Measurements from ENCODE around the gene CROCC2. TPM values are rescaled to one million over a fixed set of nuclear protein-coding genes. Genes with fewer than 3 reads are reported as not detected.

CROCC2 gene
- total RNA-seq, 1 donor from 2014 or later: not detected

- Histone ChIP-seq H3K4me3 (ENCODE audit: low read depth, low read length) (no peak overlapping the region), H3K36me3 (ENCODE audit: control insufficient read depth, insufficient read depth, low read length) (no peaks in the 10 kb centered on the region), H3K27me3 (ENCODE audit: control insufficient read depth, insufficient read depth, low read length) (no peaks in the 10 kb centered on the region)
- TF ChIP-seq CTCF (IDR thresholded peaks at IDR 0.05; ENCODE audit: insufficient read depth, low read length, poor library complexity, severe bottlenecking): no peak
- no peak for DNase-seq (ENCODE audit: low read depth)
Observed at GRCh38 chr2:241007880-241008710, 102.0 kb downstream of the CROCC2 start.

GRCh38 chr2:241008711-241009121 lies 102.6 kb downstream of the CROCC2 start:
- Histone ChIP-seq H3K4me3 (ENCODE audit: low read depth, low read length) (no peak overlapping the region), H3K36me3 (ENCODE audit: control insufficient read depth, insufficient read depth, low read length) (no peaks in the 10 kb centered on the region), H3K27me3 (ENCODE audit: control insufficient read depth, insufficient read depth, low read length) (no peaks in the 10 kb centered on the region)
- no peak for DNase-seq (ENCODE audit: low read depth)
- no peak for TF ChIP-seq CTCF (IDR thresholded peaks at IDR 0.05; ENCODE audit: insufficient read depth, low read length, poor library complexity, severe bottlenecking)

GRCh38 chr2:241009191-241009590 lies 103.1 kb downstream of the CROCC2 start:
- Histone ChIP-seq H3K4me3 (ENCODE audit: low read depth, low read length) (no peak overlapping the region), H3K27me3 (ENCODE audit: control insufficient read depth, insufficient read depth, low read length) (no peaks in the 10 kb centered on the region), H3K36me3 (ENCODE audit: control insufficient read depth, insufficient read depth, low read length) (no peaks in the 10 kb centered on the region)
- TF ChIP-seq CTCF (IDR thresholded peaks at IDR 0.05; ENCODE audit: insufficient read depth, low read length, poor library complexity, severe bottlenecking): no peak
- no peak for DNase-seq (ENCODE audit: low read depth)

- no peaks in the 10 kb centered on the region for H3K27me3 ChIP-seq (ENCODE audit: control insufficient read depth, insufficient read depth, low read length)
- H3K36me3 ChIP-seq (ENCODE audit: control insufficient read depth, insufficient read depth, low read length): no peaks in the 10 kb centered on the region
- H3K4me3 ChIP-seq (ENCODE audit: low read depth, low read length): no peak overlapping the region
- peak; percentile 6 for TF ChIP-seq CTCF (IDR thresholded peaks at IDR 0.05; ENCODE audit: insufficient read depth, low read length, poor library complexity, severe bottlenecking)
- DNase-seq (ENCODE audit: low read depth): no peak
Observed at GRCh38 chr2:241009601-241010530, 103.7 kb downstream of the CROCC2 start.

GRCh38 chr2:241010531-241011295 lies 104.6 kb downstream of the CROCC2 start:
- no peak overlapping the region for H3K4me3 ChIP-seq (ENCODE audit: low read depth, low read length)
- DNase-seq (ENCODE audit: low read depth): no peak
- TF ChIP-seq CTCF (IDR thresholded peaks at IDR 0.05; ENCODE audit: insufficient read depth, low read length, poor library complexity, severe bottlenecking): no peak
- no peaks in the 10 kb centered on the region for H3K36me3 ChIP-seq (ENCODE audit: control insufficient read depth, insufficient read depth, low read length)
- no peaks in the 10 kb centered on the region for H3K27me3 ChIP-seq (ENCODE audit: control insufficient read depth, insufficient read depth, low read length)
